ENCODE data around the gene SNED1. TPM values are rescaled to one million over a fixed set of nuclear protein-coding genes. Genes with fewer than 3 reads are reported as not detected.

SNED1 gene
- total RNA-seq, 1 donor from 2014 or later, result 6.1 TPM

- no peak for TF ChIP-seq CTCF (IDR thresholded peaks at IDR 0.05; ENCODE audit: borderline replicate concordance)
- intact Hi-C loops (cut with micrococcal nuclease), result no loop called here
- H3K9me3 ChIP-seq (replicated peaks), result no peaks in the 10 kb centered on the region
These were observed 113.6 kb downstream of the SNED1 start for GRCh38 chr2:241112046-241112445.

GRCh38 chr2:241112592-241112991 lies 114.2 kb downstream of the SNED1 start:
- intact Hi-C loops (cut with micrococcal nuclease), result no loop called here

More at GRCh38 chr2:241112046-241112445, 113.6 kb downstream of the SNED1 start:
- no peak overlapping the region for H3K27ac ChIP-seq (replicated peaks)
- H3K27me3 ChIP-seq (ENCODE audit: low read depth), result no peaks in the 10 kb centered on the region
- H3K4me3 ChIP-seq, result no peak overlapping the region
- H3K4me1 ChIP-seq, result no peaks in the 10 kb centered on the region
- H3K36me3 ChIP-seq, result no peaks in the 10 kb centered on the region
- DNase-seq, result no peak

GRCh38 chr2:241114836-241115235 lies 116.4 kb downstream of the SNED1 start:
- intact Hi-C loops (cut with micrococcal nuclease), result no loop called here
- H3K4me1 ChIP-seq, result no peaks in the 10 kb centered on the region

More at GRCh38 chr2:241112592-241112991, 114.2 kb downstream of the SNED1 start:
- H3K36me3 ChIP-seq, result no peaks in the 10 kb centered on the region
- no peak overlapping the region for H3K27ac ChIP-seq (replicated peaks)
- H3K9me3 ChIP-seq (replicated peaks), result no peaks in the 10 kb centered on the region
- H3K4me1 ChIP-seq, result no peaks in the 10 kb centered on the region
- TF ChIP-seq CTCF (IDR thresholded peaks at IDR 0.05; ENCODE audit: borderline replicate concordance), result no peak
- no peaks in the 10 kb centered on the region for H3K27me3 ChIP-seq (ENCODE audit: low read depth)
- no peak for DNase-seq
- no peak overlapping the region for H3K4me3 ChIP-seq

GRCh38 chr2:241115361-241115760 lies 116.9 kb downstream of the SNED1 start:
- Histone ChIP-seq H3K27ac (replicated peaks) (no peak overlapping the region), H3K27me3 (ENCODE audit: low read depth) (no peaks in the 10 kb centered on the region), H3K9me3 (replicated peaks) (no peaks in the 10 kb centered on the region), H3K4me3 (no peak overlapping the region), H3K4me1 (no peaks in the 10 kb centered on the region), H3K36me3 (no peaks in the 10 kb centered on the region)
- DNase-seq, result no peak
- intact Hi-C loops (cut with micrococcal nuclease), result no loop called here
- TF ChIP-seq CTCF (IDR thresholded peaks at IDR 0.05; ENCODE audit: borderline replicate concordance), result no peak

More at GRCh38 chr2:241114836-241115235, 116.4 kb downstream of the SNED1 start:
- H3K4me3 ChIP-seq, result no peak overlapping the region
- H3K36me3 ChIP-seq, result no peaks in the 10 kb centered on the region
- no peaks in the 10 kb centered on the region for H3K9me3 ChIP-seq (replicated peaks)
- DNase-seq, result no peak
- no peak for TF ChIP-seq CTCF (IDR thresholded peaks at IDR 0.05; ENCODE audit: borderline replicate concordance)
- H3K27me3 ChIP-seq (ENCODE audit: low read depth), result no peaks in the 10 kb centered on the region
- no peak overlapping the region for H3K27ac ChIP-seq (replicated peaks)

GRCh38 chr2:241116606-241117560 lies 118.5 kb downstream of the SNED1 start:
- DNase-seq, result no peak
- Histone ChIP-seq H3K4me3 (no peak overlapping the region), H3K36me3 (no peaks in the 10 kb centered on the region), H3K9me3 (replicated peaks) (no peaks in the 10 kb centered on the region), H3K27ac (replicated peaks) (no peak overlapping the region), H3K27me3 (ENCODE audit: low read depth) (no peaks in the 10 kb centered on the region), H3K4me1 (no peaks in the 10 kb centered on the region)
- intact Hi-C loops (cut with micrococcal nuclease), result no loop called here
- no peak for TF ChIP-seq CTCF (IDR thresholded peaks at IDR 0.05; ENCODE audit: borderline replicate concordance)

All from left ventricle myocardium inferior (tissue), 1 donor.